ENCODE measurements around the gene TIMM44. TPM values are rescaled to one million over a fixed set of nuclear protein-coding genes. Genes with fewer than 3 reads are reported as not detected.
A peak's percentile ranks its signal among the peaks of the same experiment; 100 is the strongest.

TIMM44 gene
- total and polyA plus RNA-seq, 10 of the 15 experiments (the other 5 are each of a cell fraction or from before 2014, with no cell fraction given), result 6.6 to 90.7 (median 57.6) TPM

DNA sequence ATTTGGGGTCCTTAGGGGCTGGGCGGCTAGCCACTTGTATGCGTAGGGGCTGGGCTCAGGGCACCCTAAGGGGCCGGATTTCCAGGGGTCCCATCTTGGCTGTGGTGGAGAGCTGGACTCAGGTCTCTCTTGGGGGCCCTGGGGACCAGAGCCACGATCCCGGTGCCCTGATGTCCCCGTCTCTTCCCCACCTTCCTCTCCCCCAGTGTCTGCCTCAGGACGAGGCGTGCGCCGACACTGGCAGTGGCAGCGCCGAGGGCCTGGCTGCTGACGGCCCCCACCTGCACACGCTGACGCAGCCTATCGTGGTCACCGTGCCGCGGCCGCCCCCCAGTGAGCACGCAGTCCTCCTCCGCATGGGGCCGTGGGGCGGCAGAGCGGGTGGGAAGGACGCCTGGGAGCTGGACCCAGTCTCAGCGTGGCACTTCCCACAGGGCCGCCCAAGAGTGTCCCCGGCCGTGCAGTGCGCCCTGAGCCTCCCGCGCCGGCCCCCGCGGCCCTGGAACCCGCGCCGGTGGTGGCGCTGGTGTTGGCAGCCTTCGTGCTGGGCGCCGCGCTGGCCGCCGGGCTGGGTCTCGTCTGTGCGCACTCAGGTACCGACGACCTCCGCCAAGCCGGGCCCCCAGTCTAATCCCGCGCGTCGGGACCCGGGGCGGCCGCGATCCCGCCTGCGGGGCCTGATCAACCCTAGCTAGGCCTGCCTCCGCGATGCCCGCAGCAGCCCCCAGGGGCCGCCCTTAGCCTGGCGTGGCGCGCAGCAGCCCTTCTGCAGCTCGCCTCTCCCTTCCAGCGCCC is 26.0 kb downstream of the TIMM44 start (continued):
- TF ChIP-seq, protein P1, sequence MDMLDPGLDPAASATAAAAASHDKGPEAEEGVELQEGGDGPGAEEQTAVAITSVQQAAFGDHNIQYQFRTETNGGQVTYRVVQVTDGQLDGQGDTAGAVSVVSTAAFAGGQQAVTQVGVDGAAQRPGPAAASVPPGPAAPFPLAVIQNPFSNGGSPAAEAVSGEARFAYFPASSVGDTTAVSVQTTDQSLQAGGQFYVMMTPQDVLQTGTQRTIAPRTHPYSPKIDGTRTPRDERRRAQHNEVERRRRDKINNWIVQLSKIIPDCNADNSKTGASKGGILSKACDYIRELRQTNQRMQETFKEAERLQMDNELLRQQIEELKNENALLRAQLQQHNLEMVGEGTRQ (IDR thresholded peaks at IDR 0.05; ENCODE audit: borderline replicate concordance, low read depth, low read length), result no peak
- TF ChIP-seq RAD21 (IDR thresholded peaks at IDR 0.05; ENCODE audit: insufficient read depth, low read depth, low read length) (0 out of 2 replicates have a peak, but pooled peaks have one; percentile 27), POLR2AphosphoS5 (IDR thresholded peaks at IDR 0.05; ENCODE audit: low read length) (no peak), ZSCAN29 (IDR thresholded peaks at IDR 0.05) (no peak), PAX5 (IDR thresholded peaks at IDR 0.05; ENCODE audit: borderline replicate concordance, low read depth, low read length) (no peak), TARDBP (IDR thresholded peaks at IDR 0.05; ENCODE audit: borderline replicate concordance) (no peak), SP1 (IDR thresholded peaks at IDR 0.05; ENCODE audit: low read depth, low read length) (no peak), MTA3 (IDR thresholded peaks at IDR 0.05; ENCODE audit: borderline replicate concordance, low read length) (no peak), ZNF24 (IDR thresholded peaks at IDR 0.05) (no peak), SREBF2 (IDR thresholded peaks at IDR 0.05; ENCODE audit: low read length) (no peak), ESRRA (IDR thresholded peaks at IDR 0.05; ENCODE audit: low read length) (no peak), SUZ12 (IDR thresholded peaks at IDR 0.05; ENCODE audit: unreplicated experiment) (peak; percentile 98), CHD2 (IDR thresholded peaks at IDR 0.05; ENCODE audit: borderline replicate concordance, low read depth, low read length) (no peak), HCFC1 (IDR thresholded peaks at IDR 0.05; ENCODE audit: low read length) (no peak), MYB (IDR thresholded peaks at IDR 0.05; ENCODE audit: borderline replicate concordance, low read depth, low read length) (no peak), WRNIP1 (IDR thresholded peaks at IDR 0.05; ENCODE audit: borderline replicate concordance, low read depth, low read length) (no peak), BHLHE40 (IDR thresholded peaks at IDR 0.05; ENCODE audit: borderline replicate concordance in 1 of 2, low read depth in 2 of 2, low read length in 1 of 2) (peak in 1 of 2 experiments; percentile 17; a peak in 1 of 4 replicates), EED (IDR thresholded peaks at IDR 0.05; ENCODE audit: low read depth) (no peak), POLR2A (IDR thresholded peaks at IDR 0.05; ENCODE audit: low read depth, low read length) (no peak)
- TF ChIP-seq, protein P2, sequence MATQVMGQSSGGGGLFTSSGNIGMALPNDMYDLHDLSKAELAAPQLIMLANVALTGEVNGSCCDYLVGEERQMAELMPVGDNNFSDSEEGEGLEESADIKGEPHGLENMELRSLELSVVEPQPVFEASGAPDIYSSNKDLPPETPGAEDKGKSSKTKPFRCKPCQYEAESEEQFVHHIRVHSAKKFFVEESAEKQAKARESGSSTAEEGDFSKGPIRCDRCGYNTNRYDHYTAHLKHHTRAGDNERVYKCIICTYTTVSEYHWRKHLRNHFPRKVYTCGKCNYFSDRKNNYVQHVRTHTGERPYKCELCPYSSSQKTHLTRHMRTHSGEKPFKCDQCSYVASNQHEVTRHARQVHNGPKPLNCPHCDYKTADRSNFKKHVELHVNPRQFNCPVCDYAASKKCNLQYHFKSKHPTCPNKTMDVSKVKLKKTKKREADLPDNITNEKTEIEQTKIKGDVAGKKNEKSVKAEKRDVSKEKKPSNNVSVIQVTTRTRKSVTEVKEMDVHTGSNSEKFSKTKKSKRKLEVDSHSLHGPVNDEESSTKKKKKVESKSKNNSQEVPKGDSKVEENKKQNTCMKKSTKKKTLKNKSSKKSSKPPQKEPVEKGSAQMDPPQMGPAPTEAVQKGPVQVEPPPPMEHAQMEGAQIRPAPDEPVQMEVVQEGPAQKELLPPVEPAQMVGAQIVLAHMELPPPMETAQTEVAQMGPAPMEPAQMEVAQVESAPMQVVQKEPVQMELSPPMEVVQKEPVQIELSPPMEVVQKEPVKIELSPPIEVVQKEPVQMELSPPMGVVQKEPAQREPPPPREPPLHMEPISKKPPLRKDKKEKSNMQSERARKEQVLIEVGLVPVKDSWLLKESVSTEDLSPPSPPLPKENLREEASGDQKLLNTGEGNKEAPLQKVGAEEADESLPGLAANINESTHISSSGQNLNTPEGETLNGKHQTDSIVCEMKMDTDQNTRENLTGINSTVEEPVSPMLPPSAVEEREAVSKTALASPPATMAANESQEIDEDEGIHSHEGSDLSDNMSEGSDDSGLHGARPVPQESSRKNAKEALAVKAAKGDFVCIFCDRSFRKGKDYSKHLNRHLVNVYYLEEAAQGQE (IDR thresholded peaks at IDR 0.05; ENCODE audit: low read depth, low read length), result no peak
- TF ChIP-seq, protein P3, sequence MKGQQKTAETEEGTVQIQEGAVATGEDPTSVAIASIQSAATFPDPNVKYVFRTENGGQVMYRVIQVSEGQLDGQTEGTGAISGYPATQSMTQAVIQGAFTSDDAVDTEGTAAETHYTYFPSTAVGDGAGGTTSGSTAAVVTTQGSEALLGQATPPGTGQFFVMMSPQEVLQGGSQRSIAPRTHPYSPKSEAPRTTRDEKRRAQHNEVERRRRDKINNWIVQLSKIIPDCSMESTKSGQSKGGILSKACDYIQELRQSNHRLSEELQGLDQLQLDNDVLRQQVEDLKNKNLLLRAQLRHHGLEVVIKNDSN (IDR thresholded peaks at IDR 0.05; ENCODE audit: borderline replicate concordance, extremely low read length, insufficient read depth, low read depth, low read length), result no peak
- TF ChIP-seq, protein P4, sequence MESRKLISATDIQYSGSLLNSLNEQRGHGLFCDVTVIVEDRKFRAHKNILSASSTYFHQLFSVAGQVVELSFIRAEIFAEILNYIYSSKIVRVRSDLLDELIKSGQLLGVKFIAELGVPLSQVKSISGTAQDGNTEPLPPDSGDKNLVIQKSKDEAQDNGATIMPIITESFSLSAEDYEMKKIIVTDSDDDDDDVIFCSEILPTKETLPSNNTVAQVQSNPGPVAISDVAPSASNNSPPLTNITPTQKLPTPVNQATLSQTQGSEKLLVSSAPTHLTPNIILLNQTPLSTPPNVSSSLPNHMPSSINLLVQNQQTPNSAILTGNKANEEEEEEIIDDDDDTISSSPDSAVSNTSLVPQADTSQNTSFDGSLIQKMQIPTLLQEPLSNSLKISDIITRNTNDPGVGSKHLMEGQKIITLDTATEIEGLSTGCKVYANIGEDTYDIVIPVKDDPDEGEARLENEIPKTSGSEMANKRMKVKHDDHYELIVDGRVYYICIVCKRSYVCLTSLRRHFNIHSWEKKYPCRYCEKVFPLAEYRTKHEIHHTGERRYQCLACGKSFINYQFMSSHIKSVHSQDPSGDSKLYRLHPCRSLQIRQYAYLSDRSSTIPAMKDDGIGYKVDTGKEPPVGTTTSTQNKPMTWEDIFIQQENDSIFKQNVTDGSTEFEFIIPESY (IDR thresholded peaks at IDR 0.05), result no peak

Data from GM12878 (cell line).